NCI-H1417 treated with DMSO at 0.1 percent for 48 hours (cell line): ENCODE measurements around the gene NHERF2.

ENCODE experiments used
- DNase-seq: peaks from one replicate; lab custom pipeline; 2025; lab: John Stamatoyannopoulos, UW

Gene NHERF2

GRCh38 chr16:2061526-2061925, 34.8 kb downstream of the NHERF2 start:
- no peak for DNase-seq

- DNase-seq = no peak
Observed at GRCh38 chr16:2062801-2063200, 36.1 kb downstream of the NHERF2 start.

DNA sequence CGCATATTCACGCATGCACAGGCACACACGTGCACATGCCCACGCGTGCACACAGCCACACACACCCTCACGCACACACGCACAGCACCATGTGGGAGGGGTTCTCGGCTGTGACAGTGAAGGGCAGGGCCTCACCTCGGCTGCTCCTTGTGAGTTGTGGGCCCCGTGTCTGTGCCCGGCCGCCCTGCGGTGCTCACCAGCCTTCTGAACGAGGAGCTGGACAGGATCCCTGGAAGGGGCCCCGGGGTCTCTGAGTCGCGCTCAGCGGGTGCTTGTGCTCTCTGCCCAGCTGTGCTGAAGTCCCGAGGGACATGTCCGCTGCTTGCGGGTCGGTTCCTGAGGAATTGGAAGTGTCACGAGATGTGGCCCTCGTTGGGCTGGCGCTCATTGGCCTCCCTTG, 37.2 kb downstream of the NHERF2 start:
- DNase-seq = no peak

- DNase-seq = no peak
Observed at GRCh38 chr16:2064368-2064945, 37.8 kb downstream of the NHERF2 start.

DNA sequence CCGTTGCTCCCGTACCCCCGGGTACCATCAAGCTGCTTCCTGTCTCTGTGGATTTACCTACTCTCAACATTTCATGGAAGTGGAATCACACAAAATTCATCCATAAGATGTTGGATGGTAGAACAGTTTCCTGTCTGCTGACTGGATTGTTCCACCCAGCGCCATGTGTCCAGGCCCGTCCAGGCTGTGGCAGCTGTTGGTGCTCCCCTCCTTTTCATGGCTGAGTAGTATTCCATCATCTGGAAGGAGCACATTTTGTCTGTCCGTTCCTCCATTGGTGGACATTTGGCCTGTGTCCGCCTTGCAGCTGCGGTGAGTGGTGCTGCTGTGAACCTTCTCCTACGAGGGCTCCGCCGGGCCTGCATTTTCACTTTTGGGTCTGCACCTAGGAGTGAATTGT, 39.4 kb downstream of the NHERF2 start:
- DNase-seq = no peak

- DNase-seq = no peak
Observed at GRCh38 chr16:2070576-2071453, 44.1 kb downstream of the NHERF2 start.

DNA sequence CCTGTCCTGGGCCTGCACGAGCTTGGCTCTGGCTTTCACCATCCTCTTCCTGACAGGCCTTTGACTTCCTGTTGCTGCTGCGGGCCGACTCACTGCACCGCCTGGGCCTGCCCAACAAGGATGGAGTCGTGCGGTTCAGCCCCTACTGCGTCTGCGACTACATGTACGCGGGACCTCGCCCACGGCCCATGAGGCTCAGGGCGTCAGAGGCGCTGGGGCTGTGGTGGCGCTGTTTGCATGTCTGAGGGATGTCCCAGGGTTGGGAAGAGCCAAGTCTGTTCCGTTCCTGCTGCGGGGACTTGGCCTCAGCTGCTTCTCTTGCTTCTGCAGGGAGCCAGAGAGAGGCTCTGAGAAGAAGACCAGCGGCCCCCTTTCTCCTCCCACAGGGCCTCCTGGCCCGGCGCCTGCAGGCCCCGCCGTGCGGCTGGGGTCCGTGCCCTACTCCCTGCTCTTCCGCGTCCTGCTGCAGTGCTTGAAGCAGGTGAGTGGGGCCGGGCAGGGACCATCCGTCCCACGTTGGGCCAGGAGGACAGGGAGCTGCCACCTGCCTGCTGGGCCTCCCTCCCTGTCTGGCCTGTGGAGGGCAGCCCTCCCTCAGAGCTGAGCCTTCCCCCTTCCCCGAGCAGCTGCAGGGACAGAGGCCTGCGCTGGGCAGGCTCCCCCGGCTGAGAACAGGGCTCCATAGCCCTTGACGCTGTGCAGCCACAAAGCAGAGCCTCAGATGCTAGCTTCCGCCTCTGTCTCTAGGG, 44.9 kb downstream of the NHERF2 start:
- no peak for DNase-seq

- no peak for DNase-seq
Observed at GRCh38 chr16:2072926-2073325, 46.2 kb downstream of the NHERF2 start.

DNA sequence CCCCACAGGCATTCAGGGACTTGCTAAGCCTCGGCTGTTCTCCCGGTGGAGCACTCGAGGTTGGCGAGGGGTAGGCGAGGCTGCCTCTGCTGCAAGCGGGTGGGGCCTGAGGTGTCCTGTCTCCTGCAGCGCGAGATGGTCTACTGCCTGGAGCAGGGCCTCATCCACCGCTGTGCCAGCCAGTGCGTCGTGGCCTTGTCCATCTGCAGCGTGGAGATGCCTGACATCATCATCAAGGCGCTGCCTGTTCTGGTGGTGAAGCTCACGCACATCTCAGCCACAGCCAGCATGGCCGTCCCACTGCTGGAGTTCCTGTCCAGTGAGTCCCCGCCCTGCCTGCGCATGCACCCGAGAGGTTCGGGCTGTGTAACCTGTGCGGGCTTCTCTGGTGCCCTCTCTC, 47.4 kb downstream of the NHERF2 start:
- no peak for DNase-seq

DNA sequence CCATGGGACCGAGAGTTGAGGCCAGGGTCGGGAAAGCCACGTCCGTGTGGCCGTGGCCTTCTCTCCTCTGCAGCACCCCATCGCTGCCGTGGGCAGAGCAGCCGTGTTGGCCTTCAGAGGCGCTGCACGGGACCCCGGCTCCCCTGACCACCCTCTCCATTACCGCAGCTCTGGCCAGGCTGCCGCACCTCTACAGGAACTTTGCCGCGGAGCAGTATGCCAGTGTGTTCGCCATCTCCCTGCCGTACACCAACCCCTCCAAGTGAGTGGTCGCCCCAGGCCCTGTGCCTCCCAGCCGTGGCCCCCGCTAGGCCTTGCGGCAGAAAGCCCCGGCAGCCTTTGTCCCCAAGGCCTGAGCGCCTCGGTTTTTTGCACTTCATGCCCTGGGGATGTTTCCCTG, 48.9 kb downstream of the NHERF2 start:
- DNase-seq = no peak

GRCh38 chr16:2076072-2076865, 49.6 kb downstream of the NHERF2 start:
- no peak for DNase-seq

- no peak for DNase-seq
Observed at GRCh38 chr16:2077016-2077415, 50.3 kb downstream of the NHERF2 start.

GRCh38 chr16:2077696-2078095, 51.0 kb downstream of the NHERF2 start:
- DNase-seq = no peak

- no peak for DNase-seq
Observed at GRCh38 chr16:2078096-2078495, 51.4 kb downstream of the NHERF2 start.

DNA sequence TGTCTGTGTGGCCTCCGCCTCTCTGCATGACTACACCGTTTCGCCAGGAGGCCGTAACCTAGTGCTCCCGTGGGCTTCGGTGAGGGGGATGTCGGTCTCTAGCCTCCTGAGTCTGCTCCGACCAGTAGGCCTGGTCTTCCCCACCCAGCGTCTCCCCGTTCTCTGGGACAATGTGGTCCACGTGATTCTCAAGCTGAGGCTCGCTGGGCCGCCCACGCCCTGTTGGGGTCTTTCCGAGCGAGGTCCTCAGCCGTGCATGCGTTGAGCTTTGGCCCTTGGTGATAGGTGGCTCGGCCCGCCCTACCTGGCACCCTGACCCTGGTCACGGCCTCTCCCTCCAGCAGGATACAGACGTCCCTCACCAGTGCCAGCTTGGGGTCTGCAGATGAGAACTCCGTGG, 52.0 kb downstream of the NHERF2 start:
- DNase-seq = no peak

GRCh38 chr16:2079311-2079800, 52.7 kb downstream of the NHERF2 start:
- DNase-seq = no peak

GRCh38 chr16:2079991-2080390, 53.3 kb downstream of the NHERF2 start:
- DNase-seq = no peak

- DNase-seq = no peak
Observed at GRCh38 chr16:2081201-2082084, 54.7 kb downstream of the NHERF2 start.

DNA sequence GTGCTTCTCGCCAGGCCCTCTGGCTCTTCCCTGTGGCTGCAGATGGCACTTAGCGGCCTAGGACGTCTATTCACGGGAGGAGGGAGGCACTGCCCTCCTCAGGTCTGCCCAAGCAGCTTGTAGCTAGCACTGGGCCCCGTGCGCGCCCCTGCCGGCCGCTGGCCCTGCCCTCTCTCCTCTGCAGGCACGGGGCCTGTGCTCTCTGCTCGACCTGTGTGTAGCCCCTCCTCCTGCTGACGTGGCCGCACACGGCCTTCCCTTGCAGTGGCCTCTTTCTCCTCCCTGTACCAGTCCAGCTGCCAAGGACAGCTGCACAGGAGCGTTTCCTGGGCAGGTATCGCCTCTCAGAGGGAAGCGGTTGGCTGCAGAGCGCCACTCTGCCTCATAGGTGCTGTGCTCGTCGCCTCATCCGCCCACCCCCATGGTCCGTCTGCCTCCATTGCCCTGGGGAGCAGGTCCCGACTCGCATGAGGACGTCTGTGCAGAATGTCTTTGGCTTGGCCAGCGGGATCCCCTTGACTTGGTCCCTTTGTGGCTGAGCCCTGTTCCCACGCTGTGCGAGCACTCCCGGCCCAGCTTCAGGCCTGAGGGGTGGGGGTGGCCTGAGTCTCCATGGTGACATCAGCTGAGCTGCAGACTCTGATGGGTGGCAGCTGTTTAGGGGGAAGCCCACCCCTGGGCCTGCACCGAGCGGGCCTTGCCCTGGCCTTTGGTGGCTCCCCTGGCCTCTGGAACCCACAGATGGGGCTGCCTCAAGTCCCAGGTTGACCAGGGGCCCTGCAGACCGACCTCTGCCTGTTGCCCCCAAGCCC, 55.7 kb downstream of the NHERF2 start:
- DNase-seq = no peak

DNA sequence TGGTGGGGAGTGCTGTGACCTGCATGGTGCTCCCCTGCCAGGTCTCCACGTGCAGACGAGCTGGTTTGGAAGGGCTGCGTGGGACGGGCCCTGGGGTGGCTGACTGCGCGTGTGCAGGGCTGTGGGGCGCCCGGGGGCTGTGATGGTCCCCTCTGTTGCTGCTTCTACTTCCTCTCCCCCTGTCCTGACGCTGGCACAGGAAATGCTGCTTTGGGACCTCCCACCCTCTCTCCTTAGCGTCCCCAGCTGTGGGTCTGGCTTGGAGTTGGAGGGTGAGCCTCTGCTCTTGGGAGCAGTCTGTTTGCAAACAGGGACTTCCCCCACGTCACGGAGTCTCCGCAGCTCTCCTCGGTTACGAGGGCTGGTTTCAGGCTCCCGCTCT, 56.3 kb downstream of the NHERF2 start:
- DNase-seq = no peak
